GM12878 (cell line): ENCODE results near the gene ISG15. TPM values are rescaled to one million over a fixed set of nuclear protein-coding genes. Genes with fewer than 3 reads are reported as not detected.

Experiments
- ATAC-seq: fragments of 200-7000 bp; cut with Tn5 transposase; 3 replicates; pipeline ENCODE4 v1.9.1; 2020; ENCODE audit warnings: mild to moderate bottlenecking, moderate library complexity
- BruUV-seq: library from RNA; stranded (reverse); fragments of 400-500 nt; replicated peaks from 2 replicates; lab custom pipeline; 2021; lab: Mats Ljungman, UMichigan
- CTCF ChIA-PET: fragments of 300-600 bp; sonication (Branson Sonifier 250); formaldehyde crosslinking; extraction: SDS; loops from one replicate; lab custom pipeline; 2021; ENCODE audit warnings: inconsistent platforms; lab: Yijun Ruan, JAX
- POLR2A ChIA-PET: fragments of 350-600 bp; formaldehyde crosslinking; extraction: SDS; loops from one replicate; lab custom pipeline; 2021; ENCODE audit warnings: inconsistent platforms; lab: Charles Lee
- RAD21 ChIA-PET: fragments of 300-600 bp; sonication (Branson Sonifier 250); formaldehyde crosslinking; loops from one replicate; lab custom pipeline; 2023; ENCODE audit warnings: antibody characterized with exemption; ENCODE audit not compliant: unreplicated experiment; lab: Charles Lee
- SMC1A ChIA-PET: fragments of 300-600 bp; sonication (Branson Sonifier 250); formaldehyde crosslinking; loops from one replicate; lab custom pipeline; 2023; ENCODE audit not compliant: unreplicated experiment, uncharacterized antibody; lab: Charles Lee
- DNase-seq: peaks from one replicate; pipeline ENCODE4 v3.0.0-alpha.2; 2011; ENCODE audit warnings: low read depth, low spot score
- FAIRE-seq: peaks from 3 replicates; lab custom pipeline; 2011; peaks lifted over from hg19 to GRCh38; lab: Jason Lieb, UNC
- H2AFZ ChIP-seq: 2 replicates; pipeline ENCODE4 v1.6.0; 2011; ENCODE audit warnings: low read depth, low read length, control low read depth; ENCODE audit not compliant: control insufficient read depth
- H3K27ac ChIP-seq: 2 replicates; pipeline ENCODE4 v1.5.1; 2011; ENCODE audit warnings: control low read depth; ENCODE audit not compliant: control insufficient read depth, insufficient read depth
- H3K27me3 ChIP-seq, 2 experiments: replicated peaks in 1 of 2; 2 replicates each; pipeline versions ENCODE4 v1.6.0 to v1.6.1; 2011; ENCODE audit warnings: low read length in 1 of 2; ENCODE audit not compliant: control insufficient read depth in 2 of 2, insufficient read depth in 2 of 2
- H3K36me3 ChIP-seq, 2 experiments: 2 replicates each; pipeline ENCODE4 v1.5.1; 2011; ENCODE audit warnings: low read length in 1 of 2; ENCODE audit not compliant: control insufficient read depth in 2 of 2, insufficient read depth in 2 of 2
- H3K4me1 ChIP-seq: 2 replicates; pipeline ENCODE4 v1.6.1; 2011; ENCODE audit warnings: mild to moderate bottlenecking, low read length, moderate library complexity, mixed read lengths; ENCODE audit not compliant: control insufficient read depth, insufficient read depth
- H3K4me2 ChIP-seq: 2 replicates; pipeline ENCODE4 v1.6.0; 2011; ENCODE audit warnings: control low read depth; ENCODE audit not compliant: control insufficient read depth, insufficient read depth
- H3K4me3 ChIP-seq: fragments of 200-600 bp; sonication (generic); 2 replicates; pipeline ENCODE4 v1.5.1; 2016
- H3K79me2 ChIP-seq: 2 replicates; pipeline ENCODE4 v1.6.0; 2011; ENCODE audit warnings: low read length; ENCODE audit not compliant: control insufficient read depth, insufficient read depth
- H3K9ac ChIP-seq: 2 replicates; pipeline ENCODE4 v1.8.0; 2011; ENCODE audit warnings: low read length, control low read depth, mixed read lengths; ENCODE audit not compliant: control insufficient read depth, insufficient read depth
- H3K9me3 ChIP-seq: replicated peaks from 3 replicates; pipeline ENCODE4 v1.5.1; 2011; ENCODE audit warnings: mild to moderate bottlenecking, low read length; ENCODE audit not compliant: control insufficient read depth, insufficient read depth
- H4K20me1 ChIP-seq: 2 replicates; pipeline ENCODE4 v1.6.0; 2011; ENCODE audit not compliant: control insufficient read depth, insufficient read depth
- BHLHE40 ChIP-seq, 2 experiments: fragments of 450-650 bp in 1 of 2; IDR thresholded peaks; 2 replicates each; pipeline ENCODE4 v1.6.1; 2011 to 2017; ENCODE audit warnings: low read depth in 2 of 2, borderline replicate concordance in 1 of 2, improper control_type of control experiment in 1 of 2, low read length in 1 of 2, mild to moderate bottlenecking in 1 of 2
- BMI1 ChIP-seq: fragments of 450-650 bp; IDR thresholded peaks from 2 replicates; pipeline ENCODE4 v1.6.1; 2016; ENCODE audit warnings: mild to moderate bottlenecking, moderate library complexity, borderline replicate concordance
- GATAD2B ChIP-seq: fragments of 450-650 bp; conservative IDR thresholded peaks from 2 replicates; pipeline ENCODE4 v1.6.1; 2017; ENCODE audit warnings: low read depth, mild to moderate bottlenecking, moderate library complexity
- WGBS: methylation state at CpG from one replicate; pipeline ENCODE4 v1.1.6; 2016; ENCODE audit warnings: low lambda C conversion rate; ENCODE audit not compliant: insufficient replicate concordance, insufficient coverage; ENCODE audit errors: missing lambda C conversion rate; 5-methylcytosine and 5-hydroxymethylcytosine counted together
- in situ Hi-C: fragments of 300-500 bp; cut with MboI; formaldehyde crosslinking; loops from 9 replicates; pipeline ENCODE4 v1.14.3; 2018; ENCODE audit warnings: mixed read lengths
- intact Hi-C: fragments of 100-400 bp; cut with micrococcal nuclease; formaldehyde crosslinking; loops from one replicate; pipeline ENCODE4 v1.14.2; 2022; ENCODE audit not compliant: unreplicated experiment
- polyA plus RNA-seq, 11 experiments: library from polyadenylated mRNA; depleted of rRNA in 4 of 11; unstranded in 6 of 11; stranded (reverse) in 5 of 11; fragments of >200 nt; fragmentation: Nextera tagmentation in 4 of 11; fragmentation: Illumina TruSeq in 1 of 11; extraction: Ambion mirVana in 4 of 11; extraction: Trizol in 1 of 11; gene quantifications; 1 replicate in 1 of 11; 2 replicates in 10 of 11; pipeline versions ENCODE4 v1.2.1 to v1.2.3, GENCODE V29; 2011 to 2016; ENCODE audit warnings: inconsistent platforms in 2 of 11, missing spikeins in 2 of 11, low read depth in 1 of 11
- total RNA-seq, 4 experiments: library from RNA; depleted of rRNA in 3 of 4; stranded (reverse); fragments of >200 nt in 3 of 4; fragmentation: Illumina TruSeq in 1 of 4; extraction: Trizol in 1 of 4; gene quantifications; 2 replicates each; pipeline versions ENCODE4 v1.2.1 to v1.2.3, GENCODE V29; 2013 to 2021
- TF ChIP-seq, protein P1 (sequence below): fragments of 150-350 bp; IDR thresholded peaks from 2 replicates; pipeline ENCODE4 v1.6.1; 2016; ENCODE audit warnings: low read depth, low read length
- TF ChIP-seq, protein P2 (sequence below): fragments of 450-650 bp; formaldehyde crosslinking; IDR thresholded peaks from 2 replicates; pipeline ENCODE4 v1.4.0; 2020; ENCODE audit warnings: mild to moderate bottlenecking, moderate library complexity

The ISG15 gene
- total and polyA plus RNA-seq, 10 of the 15 experiments (the other 5 are each of a cell fraction or from before 2014, with no cell fraction given) = 7.8 to 384 (median 274) TPM

DNA sequence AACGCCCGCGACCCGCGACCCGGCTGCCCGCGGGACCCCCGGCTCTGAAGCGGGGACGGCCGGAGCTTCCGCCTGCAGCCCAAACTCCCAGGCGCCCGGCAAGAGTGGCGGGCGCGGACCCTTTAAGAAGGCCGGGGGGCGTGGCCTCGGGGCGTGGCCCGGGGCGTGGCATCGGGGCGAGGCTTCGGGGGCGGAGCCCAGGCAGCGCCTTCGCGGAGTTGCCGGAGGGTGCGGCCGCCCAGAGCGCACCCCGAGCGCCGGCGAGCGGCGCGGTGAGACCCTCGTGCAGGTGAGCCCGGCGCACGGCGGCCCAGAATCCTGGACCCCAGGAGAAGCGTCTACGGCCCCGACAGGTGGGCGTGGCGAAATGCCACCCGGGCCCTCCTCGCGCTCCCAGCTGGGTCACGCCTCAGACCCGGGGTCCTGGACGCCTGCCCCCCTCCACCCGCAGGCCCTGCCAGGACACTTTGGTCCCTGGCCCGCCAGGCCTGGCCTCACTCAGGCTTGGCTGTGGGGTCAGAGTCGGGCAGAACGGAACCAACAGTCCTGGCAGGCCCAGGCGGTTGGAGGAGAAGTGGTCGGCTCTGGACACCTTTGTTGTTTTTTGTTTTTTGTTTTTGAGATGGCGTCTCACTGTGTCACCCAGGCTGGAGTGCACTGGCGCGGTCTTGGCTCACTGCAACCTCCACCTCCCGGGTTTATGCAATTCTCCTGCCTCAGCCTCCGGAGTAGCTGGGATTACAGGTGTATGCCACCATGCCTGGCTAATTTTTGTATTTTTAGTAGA is 46.4 kb downstream of the ISG15 start (continued):
- TF ChIP-seq BHLHE40 (IDR thresholded peaks at IDR 0.05; ENCODE audit: borderline replicate concordance in 1 of 2, low read depth in 2 of 2, low read length in 1 of 2) (peak in 1 of 2 experiments; percentile 43; a peak in 1 of 4 replicates), BMI1 (no peak), GATAD2B (0 out of 2 replicates have a peak, but pooled peaks have one; percentile 56)

DNA sequence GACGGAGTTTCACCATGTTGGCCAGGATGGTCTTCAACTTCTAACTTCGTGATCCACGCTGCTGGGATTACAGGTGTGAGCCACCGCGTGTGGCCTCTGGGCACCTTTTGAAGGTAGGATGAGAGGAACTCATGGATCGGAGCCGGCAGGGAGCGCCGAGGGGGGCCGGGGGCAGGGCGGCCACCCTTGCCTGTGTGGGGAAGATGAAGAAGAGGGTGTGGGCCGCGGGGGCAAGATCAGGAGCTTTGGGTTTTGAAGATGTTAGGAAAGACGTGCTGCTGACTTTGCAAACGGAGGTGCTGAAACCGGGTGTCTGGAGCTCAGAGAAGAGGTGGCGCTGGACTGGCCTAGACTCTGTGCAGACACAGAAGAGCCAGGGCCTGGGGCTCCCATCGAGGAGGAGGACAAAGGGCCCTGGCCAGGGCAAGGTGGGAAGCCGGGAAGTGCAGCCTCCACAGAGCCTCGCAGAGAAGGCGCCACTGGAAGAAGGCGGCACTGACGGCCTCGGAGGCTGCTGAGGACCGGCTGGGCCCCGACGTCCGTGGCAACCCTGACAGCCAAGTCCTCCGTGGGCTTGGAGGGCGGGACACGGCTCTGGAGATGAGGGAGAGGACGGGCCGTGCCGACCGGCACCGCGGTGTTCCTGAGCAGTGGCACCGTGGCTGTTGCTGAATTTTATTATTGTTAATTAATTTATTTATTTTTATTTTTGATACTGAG is 47.1 kb downstream of the ISG15 start:
- DNase-seq = no peak
- ChIA-PET CTCF (interaction anchor here (0.6 to 8.7 kb wide), 7 partner anchors 21 to 79 kb away, joined by 3 to 83 read pairs (median 4); partner anchors contain the start of gene PERM1), SMC1A (interaction anchor here (1.4 kb wide), 1 partner anchor 28 kb away, joined by 8 read pairs; no protein-coding TSS in a partner anchor), POLR2A (interaction anchor here (1.1 to 1.8 kb wide), 3 partner anchors 27 to 190 kb away, joined by 4 to 6 read pairs (median 4); partner anchors contain the start of gene ISG15), RAD21 (no interaction called here)
- Histone ChIP-seq H3K4me2 (peak overlapping the region; percentile 99; the same call in 1 of the 2 replicates), H3K27me3 (no peaks in the 10 kb centered on the region), H3K27ac (no peak overlapping the region), H3K4me3 (peak overlapping the region; percentile 67; the same call in 1 of the 2 replicates), H3K9me3 (no peaks in the 10 kb centered on the region), H3K4me1 (peaks cover 28% of the 10 kb centered on the region), H4K20me1 (no peaks in the 10 kb centered on the region), H3K36me3 (no peaks in the 10 kb centered on the region), H2AFZ (no peak overlapping the region), H3K79me2 (no peaks in the 10 kb centered on the region), H3K9ac (no peak overlapping the region)
- no TSS peak for BruUV-seq
- FAIRE-seq = no peak
- in situ Hi-C loops (loop anchor here (5.0 kb wide), 2 partner anchors 38 to 78 kb away; partner anchors contain the start of genes AGRN and PERM1), intact Hi-C loops (loop anchor here (5.0 to 10.0 kb wide), 2 partner anchors 43 to 156 kb away; no protein-coding TSS in a partner anchor)
- ATAC-seq = no peak
- 63% methylated on average over 33 of the region's 38 CpGs for WGBS
- TF ChIP-seq, protein P1, sequence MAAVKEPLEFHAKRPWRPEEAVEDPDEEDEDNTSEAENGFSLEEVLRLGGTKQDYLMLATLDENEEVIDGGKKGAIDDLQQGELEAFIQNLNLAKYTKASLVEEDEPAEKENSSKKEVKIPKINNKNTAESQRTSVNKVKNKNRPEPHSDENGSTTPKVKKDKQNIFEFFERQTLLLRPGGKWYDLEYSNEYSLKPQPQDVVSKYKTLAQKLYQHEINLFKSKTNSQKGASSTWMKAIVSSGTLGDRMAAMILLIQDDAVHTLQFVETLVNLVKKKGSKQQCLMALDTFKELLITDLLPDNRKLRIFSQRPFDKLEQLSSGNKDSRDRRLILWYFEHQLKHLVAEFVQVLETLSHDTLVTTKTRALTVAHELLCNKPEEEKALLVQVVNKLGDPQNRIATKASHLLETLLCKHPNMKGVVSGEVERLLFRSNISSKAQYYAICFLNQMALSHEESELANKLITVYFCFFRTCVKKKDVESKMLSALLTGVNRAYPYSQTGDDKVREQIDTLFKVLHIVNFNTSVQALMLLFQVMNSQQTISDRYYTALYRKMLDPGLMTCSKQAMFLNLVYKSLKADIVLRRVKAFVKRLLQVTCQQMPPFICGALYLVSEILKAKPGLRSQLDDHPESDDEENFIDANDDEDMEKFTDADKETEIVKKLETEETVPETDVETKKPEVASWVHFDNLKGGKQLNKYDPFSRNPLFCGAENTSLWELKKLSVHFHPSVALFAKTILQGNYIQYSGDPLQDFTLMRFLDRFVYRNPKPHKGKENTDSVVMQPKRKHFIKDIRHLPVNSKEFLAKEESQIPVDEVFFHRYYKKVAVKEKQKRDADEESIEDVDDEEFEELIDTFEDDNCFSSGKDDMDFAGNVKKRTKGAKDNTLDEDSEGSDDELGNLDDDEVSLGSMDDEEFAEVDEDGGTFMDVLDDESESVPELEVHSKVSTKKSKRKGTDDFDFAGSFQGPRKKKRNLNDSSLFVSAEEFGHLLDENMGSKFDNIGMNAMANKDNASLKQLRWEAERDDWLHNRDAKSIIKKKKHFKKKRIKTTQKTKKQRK = no peak
- TF ChIP-seq, protein P2, sequence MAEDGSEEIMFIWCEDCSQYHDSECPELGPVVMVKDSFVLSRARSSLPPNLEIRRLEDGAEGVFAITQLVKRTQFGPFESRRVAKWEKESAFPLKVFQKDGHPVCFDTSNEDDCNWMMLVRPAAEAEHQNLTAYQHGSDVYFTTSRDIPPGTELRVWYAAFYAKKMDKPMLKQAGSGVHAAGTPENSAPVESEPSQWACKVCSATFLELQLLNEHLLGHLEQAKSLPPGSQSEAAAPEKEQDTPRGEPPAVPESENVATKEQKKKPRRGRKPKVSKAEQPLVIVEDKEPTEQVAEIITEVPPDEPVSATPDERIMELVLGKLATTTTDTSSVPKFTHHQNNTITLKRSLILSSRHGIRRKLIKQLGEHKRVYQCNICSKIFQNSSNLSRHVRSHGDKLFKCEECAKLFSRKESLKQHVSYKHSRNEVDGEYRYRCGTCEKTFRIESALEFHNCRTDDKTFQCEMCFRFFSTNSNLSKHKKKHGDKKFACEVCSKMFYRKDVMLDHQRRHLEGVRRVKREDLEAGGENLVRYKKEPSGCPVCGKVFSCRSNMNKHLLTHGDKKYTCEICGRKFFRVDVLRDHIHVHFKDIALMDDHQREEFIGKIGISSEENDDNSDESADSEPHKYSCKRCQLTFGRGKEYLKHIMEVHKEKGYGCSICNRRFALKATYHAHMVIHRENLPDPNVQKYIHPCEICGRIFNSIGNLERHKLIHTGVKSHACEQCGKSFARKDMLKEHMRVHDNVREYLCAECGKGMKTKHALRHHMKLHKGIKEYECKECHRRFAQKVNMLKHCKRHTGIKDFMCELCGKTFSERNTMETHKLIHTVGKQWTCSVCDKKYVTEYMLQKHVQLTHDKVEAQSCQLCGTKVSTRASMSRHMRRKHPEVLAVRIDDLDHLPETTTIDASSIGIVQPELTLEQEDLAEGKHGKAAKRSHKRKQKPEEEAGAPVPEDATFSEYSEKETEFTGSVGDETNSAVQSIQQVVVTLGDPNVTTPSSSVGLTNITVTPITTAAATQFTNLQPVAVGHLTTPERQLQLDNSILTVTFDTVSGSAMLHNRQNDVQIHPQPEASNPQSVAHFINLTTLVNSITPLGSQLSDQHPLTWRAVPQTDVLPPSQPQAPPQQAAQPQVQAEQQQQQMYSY (CRISPR knock-in tag) = no peak
